Right atrium auricular region (tissue), 2 donors: ENCODE results near the gene C5orf15. TPM values are rescaled to one million over a fixed set of nuclear protein-coding genes. Genes with fewer than 3 reads are reported as not detected.
"Not testable (repeated sequence)": the region's sequence is repeated elsewhere in the genome, so short reads cannot be mapped to it uniquely, and the experiment has no call there.

Experiments used
- DNase-seq: peaks from one replicate; pipeline ENCODE4 v3.0.0-alpha.2; 2019; ENCODE audit warnings: low spot score
- H3K27ac ChIP-seq, 2 donors: fragments of 200-600 bp; sonication (generic); 1 replicate in 1 of 2; 2 replicates in 1 of 2; pipeline ENCODE4 v1.5.1; 2016 to 2019
- H3K27me3 ChIP-seq, 2 donors: fragments of 200-600 bp; sonication (generic); one replicate each; pipeline versions ENCODE4 v1.5.1 to v1.6.0; 2017 to 2019
- H3K36me3 ChIP-seq: fragments of 200-600 bp; sonication (generic); one replicate; pipeline ENCODE4 v1.5.1; 2016
- H3K4me1 ChIP-seq, 2 donors: fragments of 200-600 bp; sonication (generic); one replicate each; pipeline versions ENCODE4 v1.5.1 to v1.6.0; 2017 to 2019
- H3K4me3 ChIP-seq, 2 donors: fragments of 200-600 bp; sonication (generic); 1 replicate in 1 of 2; 2 replicates in 1 of 2; pipeline ENCODE4 v1.5.1; 2017 to 2019; ENCODE audit warnings: mild to moderate bottlenecking in 1 of 2, moderate library complexity in 1 of 2
- H3K9me3 ChIP-seq, 2 donors: fragments of 200-600 bp; sonication (generic); one replicate each; pipeline ENCODE4 v1.5.1; 2019
- CTCF ChIP-seq, 2 donors: fragments of 200-600 bp; sonication (generic); IDR thresholded peaks; one replicate each; pipeline ENCODE4 v1.5.1; 2019; ENCODE audit warnings: antibody characterized with exemption in 2 of 2
- total RNA-seq, 2 donors: library from RNA; depleted of rRNA; stranded (reverse); fragments of >200 nt; gene quantifications; one replicate each; pipeline ENCODE4 v1.1.0, GENCODE V29; 2016

C5orf15 gene
- total RNA-seq, 2 donors from 2014 or later = 32.6 to 59.8 TPM

- H3K9me3 ChIP-seq = no peaks in the 10 kb centered on the region
- peaks cover 77% of the 10 kb centered on the region for H3K36me3 ChIP-seq
- H3K4me3 ChIP-seq = no peak overlapping the region
- no peak for DNase-seq
- no peaks in the 10 kb centered on the region for H3K27me3 ChIP-seq
- TF ChIP-seq CTCF (IDR thresholded peaks at IDR 0.05) = no peak
- peaks cover 0 to 33% of the 10 kb centered on the region in 2 donors for H3K4me1 ChIP-seq
- no peak overlapping the region for H3K27ac ChIP-seq
Observed at GRCh38 chr5:133981714-133982113, 13.3 kb upstream of the C5orf15 start.

GRCh38 chr5:133980652-133981051, 12.2 kb upstream of the C5orf15 start:
- Histone ChIP-seq H3K27ac (no peak overlapping the region), H3K4me1 (peaks cover 0 to 28% of the 10 kb centered on the region in 2 donors), H3K36me3 (peaks cover 77% of the 10 kb centered on the region), H3K27me3 (no peaks in the 10 kb centered on the region), H3K4me3 (no peak overlapping the region), H3K9me3 (no peaks in the 10 kb centered on the region)
- TF ChIP-seq CTCF (IDR thresholded peaks at IDR 0.05) = no peak
- DNase-seq = no peak

- no peak for TF ChIP-seq CTCF (IDR thresholded peaks at IDR 0.05)
- DNase-seq = no peak
- H3K27ac ChIP-seq = peak overlapping the region; percentile 39 to 58
- no peaks in the 10 kb centered on the region for H3K9me3 ChIP-seq
- H3K4me1 ChIP-seq = peaks cover 0 to 22% of the 10 kb centered on the region in 2 donors
- no peak overlapping the region for H3K4me3 ChIP-seq
- H3K27me3 ChIP-seq = no peaks in the 10 kb centered on the region
- H3K36me3 ChIP-seq = peaks cover 80% of the 10 kb centered on the region
Observed at GRCh38 chr5:133978943-133979342, 10.5 kb upstream of the C5orf15 start.

- H3K27me3 ChIP-seq = no peaks in the 10 kb centered on the region
- TF ChIP-seq CTCF (IDR thresholded peaks at IDR 0.05) = no peak
- H3K36me3 ChIP-seq = peaks cover 80% of the 10 kb centered on the region
- no peaks in the 10 kb centered on the region for H3K9me3 ChIP-seq
- no peak overlapping the region for H3K4me3 ChIP-seq
- H3K27ac ChIP-seq = peak overlapping the region; percentile 39 to 58
- peaks cover 0 to 22% of the 10 kb centered on the region in 2 donors for H3K4me1 ChIP-seq
- no peak for DNase-seq
Observed at GRCh38 chr5:133977858-133978257, 9.4 kb upstream of the C5orf15 start.

- DNase-seq = no peak
- Histone ChIP-seq H3K9me3 (no peaks in the 10 kb centered on the region), H3K4me1 (peaks cover 0 to 22% of the 10 kb centered on the region in 2 donors), H3K27me3 (no peaks in the 10 kb centered on the region), H3K36me3 (peaks cover 80% of the 10 kb centered on the region), H3K27ac (peak overlapping the region; percentile 39 to 53), H3K4me3 (no peak overlapping the region)
- no peak for TF ChIP-seq CTCF (IDR thresholded peaks at IDR 0.05)
Observed at GRCh38 chr5:133977161-133977787, 8.8 kb upstream of the C5orf15 start.

- DNase-seq, H3K27ac ChIP-seq, H3K27me3 ChIP-seq, H3K9me3 ChIP-seq, H3K4me3 ChIP-seq: not testable (repeated sequence)
- peaks cover 0 to 22% of the 10 kb centered on the region in 2 donors for H3K4me1 ChIP-seq
- H3K36me3 ChIP-seq = peaks cover 76% of the 10 kb centered on the region
Observed at GRCh38 chr5:133975546-133975945, 7.1 kb upstream of the C5orf15 start.
